HG02623 (cell line): ENCODE data around the gene DGKQ.

Experiments used
- ATAC-seq: cut with Tn5 transposase; IDR thresholded peaks from one replicate; pipeline ENCODE4 v1.9.1; 2021; ENCODE audit warnings: moderate library complexity; ENCODE audit not compliant: unreplicated experiment

DGKQ gene

GRCh38 chr4:963276-964225, 9.8 kb downstream of the DGKQ start:
- ATAC-seq, result no peak

GRCh38 chr4:962231-963208, 10.8 kb downstream of the DGKQ start:
- ATAC-seq, result no peak

GRCh38 chr4:961351-962230, 11.8 kb downstream of the DGKQ start:
- no peak for ATAC-seq

- ATAC-seq, result no peak
Observed at GRCh38 chr4:960636-961350, 12.6 kb downstream of the DGKQ start.

GRCh38 chr4:960140-960635, 13.2 kb downstream of the DGKQ start:
- no peak for ATAC-seq

GRCh38 chr4:959338-960139, 13.8 kb downstream of the DGKQ start:
- ATAC-seq, result no peak

GRCh38 chr4:958696-959337, 14.6 kb downstream of the DGKQ start:
- no peak for ATAC-seq

- no peak for ATAC-seq
Observed at GRCh38 chr4:958314-958665, 15.1 kb downstream of the DGKQ start.

- no peak for ATAC-seq
Observed at GRCh38 chr4:957581-958313, 15.6 kb downstream of the DGKQ start.

GRCh38 chr4:957231-957580, 16.2 kb downstream of the DGKQ start:
- ATAC-seq, result no peak

GRCh38 chr4:956531-957230, 16.7 kb downstream of the DGKQ start:
- ATAC-seq, result no peak

- no peak for ATAC-seq
Observed at GRCh38 chr4:955931-956381, 17.4 kb downstream of the DGKQ start.

- no peak for ATAC-seq
Observed at GRCh38 chr4:955161-955921, 18.0 kb downstream of the DGKQ start.

GRCh38 chr4:954211-955020, 19.0 kb downstream of the DGKQ start:
- no peak for ATAC-seq

- ATAC-seq, result no peak
Observed at GRCh38 chr4:953574-953915, 19.8 kb downstream of the DGKQ start.
